NCI-H2196 (cell line): ENCODE data around the gene ESPL1.

Source experiments
- DNase-seq: peaks from one replicate; lab custom pipeline; 2025; ENCODE audit not compliant: unreplicated experiment; lab: John Stamatoyannopoulos, UW

The ESPL1 gene

DNA sequence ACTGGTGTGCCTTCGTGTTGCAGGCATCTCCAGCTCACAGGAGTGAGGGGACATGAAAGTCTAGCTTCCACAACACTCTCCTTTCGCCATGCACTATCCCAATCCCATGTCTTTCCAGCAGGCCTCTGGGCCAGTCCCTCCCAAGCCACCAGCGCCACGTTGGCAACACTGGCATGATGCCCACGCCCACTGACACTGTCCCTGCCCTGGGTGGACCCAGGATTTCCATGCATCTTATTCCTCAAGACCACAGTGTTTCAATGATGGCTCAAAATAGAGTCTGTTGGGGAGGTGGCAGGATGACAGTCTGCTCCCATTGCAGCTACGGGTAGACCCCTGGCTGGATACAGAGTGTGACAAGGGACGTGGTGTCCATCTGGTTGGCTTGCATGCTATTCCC lies 65.7 kb downstream of the ESPL1 start:
- DNase-seq, result no peak

GRCh38 chr12:53334822-53335221 lies 66.7 kb downstream of the ESPL1 start:
- DNase-seq, result no peak

GRCh38 chr12:53336181-53336681 lies 68.1 kb downstream of the ESPL1 start, which contains the start of gene SP7:
Gene SP7 (minus strand): TSS chr12:53336354. CDS start chr12:53335646, 708 bp downstream.
- no peak for DNase-seq

DNA sequence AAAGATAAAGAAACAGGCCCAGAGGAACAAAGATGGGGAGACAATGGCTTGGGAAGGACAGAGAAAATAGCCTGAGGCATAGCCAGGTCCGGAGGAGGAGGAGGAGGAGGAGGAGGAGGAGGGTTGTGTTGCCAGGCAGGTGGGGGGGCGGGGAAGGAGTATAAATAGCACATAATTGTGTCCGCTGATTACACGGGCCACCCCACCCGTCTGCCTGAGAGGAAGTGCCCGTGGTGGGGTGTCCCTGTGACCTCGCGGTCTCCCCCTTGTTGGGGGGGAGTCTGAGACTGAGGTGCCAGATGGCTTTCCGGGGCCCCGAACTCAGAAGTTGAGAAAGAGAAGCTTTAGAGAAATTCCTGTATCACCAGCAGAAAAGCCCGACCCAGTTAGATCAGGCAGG lies 69.9 kb downstream of the ESPL1 start:
- DNase-seq, result no peak

DNA sequence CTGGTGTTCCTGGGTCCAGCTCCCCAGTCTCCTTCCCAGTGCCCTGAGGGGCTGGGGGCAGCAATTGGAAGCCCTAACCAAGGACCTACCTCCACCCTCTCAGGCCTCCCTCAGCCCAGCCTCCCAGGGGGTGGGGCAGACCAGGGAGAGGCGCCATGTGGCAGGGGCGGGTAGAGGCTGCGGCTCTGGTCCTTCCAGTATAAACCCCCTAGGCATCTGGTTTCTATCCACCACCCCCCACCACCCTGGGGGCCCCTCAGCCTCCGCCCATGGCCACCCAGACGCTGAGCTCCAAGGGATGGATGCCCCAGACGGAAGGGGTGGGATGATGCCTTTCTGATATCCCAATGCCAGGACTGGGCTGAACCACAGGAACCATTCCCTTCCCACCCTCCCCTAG lies 70.8 kb downstream of the ESPL1 start:
- DNase-seq, result no peak

DNA sequence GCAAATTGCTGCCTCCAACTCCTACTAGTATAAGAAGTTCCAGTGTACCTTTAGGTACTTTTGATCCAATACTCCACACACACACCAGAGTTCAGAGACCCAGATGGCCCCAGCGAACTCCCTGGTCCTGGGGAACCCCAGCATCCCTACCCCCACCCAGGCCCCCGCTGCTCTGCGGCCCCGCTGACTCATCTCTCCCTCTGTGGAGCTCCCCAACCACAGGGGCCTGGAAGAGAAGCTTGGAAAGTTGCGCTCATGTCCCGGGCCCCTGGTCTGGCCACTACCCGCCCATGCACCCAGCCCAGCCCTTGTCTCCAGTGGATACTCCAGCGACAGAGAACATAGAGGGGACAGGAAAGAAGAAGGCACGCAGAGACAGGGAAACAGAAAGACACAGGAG lies 72.3 kb downstream of the ESPL1 start:
- no peak for DNase-seq
